GM19452 (cell line): ENCODE results near the gene MINDY4.

Experiments
- ATAC-seq: cut with Tn5 transposase; IDR thresholded peaks from one replicate; pipeline ENCODE4 v1.9.1; 2021; ENCODE audit not compliant: unreplicated experiment

The MINDY4 gene

DNA sequence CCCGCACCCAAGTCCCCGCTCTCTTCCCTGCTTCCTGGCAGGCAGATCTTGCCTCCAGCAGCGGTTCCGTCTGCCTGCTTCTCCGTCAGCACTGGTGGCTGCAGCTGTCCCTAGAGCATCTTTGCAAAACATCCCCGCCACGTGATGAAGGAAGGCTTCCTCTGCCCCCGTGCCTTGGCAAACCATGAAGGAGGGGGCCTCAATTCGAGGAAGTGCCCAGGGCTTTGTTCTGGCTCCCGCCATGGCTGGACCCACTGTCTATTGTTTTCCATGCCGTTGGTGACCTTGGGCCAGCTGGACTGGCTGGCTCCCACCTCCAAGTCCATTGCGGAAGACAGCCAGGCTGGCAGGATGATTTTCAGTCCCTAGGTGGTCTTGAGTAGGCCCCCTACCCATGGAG lies 127.2 kb downstream of the MINDY4 start:
- ATAC-seq: no peak

DNA sequence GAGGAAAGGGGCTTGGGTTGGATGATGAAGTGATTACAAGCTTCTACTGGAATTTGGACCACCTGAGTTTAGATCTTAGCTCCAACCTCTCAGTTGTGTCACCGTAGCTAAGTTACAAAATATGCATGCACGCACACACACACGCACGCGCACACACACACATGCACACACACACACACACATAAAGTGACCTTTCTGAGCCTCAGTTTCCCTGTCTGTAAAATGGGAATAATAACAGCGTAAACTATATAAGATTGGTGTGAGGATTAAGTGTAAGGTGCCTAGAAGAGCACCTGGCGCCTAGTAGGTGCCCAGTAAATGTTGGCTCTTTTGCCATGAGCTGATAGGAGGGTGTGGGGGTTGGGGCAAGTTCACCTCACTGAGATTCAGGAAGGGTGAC lies 127.8 kb downstream of the MINDY4 start:
- ATAC-seq: no peak

- ATAC-seq: no peak
These were observed 128.4 kb downstream of the MINDY4 start for GRCh38 chr7:30899630-30900029.

DNA sequence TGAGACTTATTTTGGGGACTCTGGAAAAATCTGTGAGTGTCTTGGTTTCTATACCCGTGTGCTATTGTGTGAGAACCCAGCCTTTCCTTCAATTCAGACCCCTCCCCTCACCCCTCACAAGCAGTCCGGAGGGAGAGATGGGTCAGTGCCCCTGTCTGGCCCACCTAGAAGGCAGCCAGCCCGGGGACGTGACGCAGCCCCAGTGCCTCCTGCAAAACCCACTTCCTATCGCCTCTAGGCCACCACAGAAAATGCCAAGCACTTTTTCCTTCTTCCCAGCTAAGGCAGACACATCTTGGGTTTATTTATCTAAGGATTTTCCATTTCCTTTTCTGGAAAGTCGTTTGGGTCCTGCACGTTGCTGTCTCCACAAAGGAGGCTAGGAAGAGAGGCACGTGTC lies 128.8 kb downstream of the MINDY4 start:
- no peak for ATAC-seq

- ATAC-seq: no peak
These were observed 129.7 kb downstream of the MINDY4 start for GRCh38 chr7:30900803-30901362.

GRCh38 chr7:30901856-30902255 lies 130.6 kb downstream of the MINDY4 start:
- ATAC-seq: no peak

GRCh38 chr7:30902466-30902865 lies 131.2 kb downstream of the MINDY4 start:
- no peak for ATAC-seq

- no peak for ATAC-seq
These were observed 131.9 kb downstream of the MINDY4 start for GRCh38 chr7:30903146-30903545.

GRCh38 chr7:30904561-30904960 lies 133.3 kb downstream of the MINDY4 start:
- no peak for ATAC-seq

DNA sequence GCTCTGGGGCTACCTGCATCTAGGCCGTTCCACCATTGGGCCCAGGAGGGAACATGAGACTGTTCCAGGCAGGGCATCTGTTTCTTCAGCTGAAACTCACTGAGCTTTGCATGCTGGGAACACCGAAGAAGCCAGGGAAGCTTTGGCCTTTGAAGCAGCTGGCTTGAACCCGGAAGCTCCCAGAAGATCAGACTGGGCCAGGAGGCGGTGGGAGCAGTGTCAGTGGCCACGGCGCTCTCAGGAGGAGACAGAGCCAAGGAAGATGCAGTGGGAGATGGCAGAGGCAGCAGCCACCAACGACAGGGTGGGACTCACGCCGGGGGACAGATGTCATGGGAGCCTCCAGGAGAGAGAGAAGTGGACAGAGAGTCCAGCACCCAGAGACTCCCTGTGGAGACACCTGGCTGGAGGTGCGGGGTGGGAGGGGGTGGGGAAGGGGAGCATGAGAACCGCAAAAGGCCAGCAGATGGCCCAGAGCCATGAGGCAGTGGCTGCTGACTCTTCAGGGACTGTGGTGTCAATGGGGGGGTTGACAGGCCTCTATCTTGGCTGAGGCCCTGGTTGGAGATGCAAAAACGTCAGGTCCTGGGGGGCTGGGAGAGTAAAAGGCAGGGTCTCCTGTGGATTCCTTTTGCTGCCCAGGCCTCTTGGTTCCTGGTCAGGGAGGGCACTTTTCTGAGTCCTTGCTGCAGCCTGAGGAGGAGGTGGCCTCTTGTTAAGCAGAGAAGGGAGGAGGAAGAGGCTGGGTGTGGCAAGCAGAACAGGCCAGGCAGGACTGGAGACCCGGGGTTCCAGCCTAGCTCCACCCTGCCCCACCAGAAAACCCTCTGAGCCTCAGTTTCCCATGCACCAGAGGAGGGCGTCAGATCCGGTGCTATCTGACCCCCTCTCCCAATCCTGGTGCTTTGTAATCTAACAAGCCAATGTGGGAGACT lies 134.1 kb downstream of the MINDY4 start:
- ATAC-seq: no peak

DNA sequence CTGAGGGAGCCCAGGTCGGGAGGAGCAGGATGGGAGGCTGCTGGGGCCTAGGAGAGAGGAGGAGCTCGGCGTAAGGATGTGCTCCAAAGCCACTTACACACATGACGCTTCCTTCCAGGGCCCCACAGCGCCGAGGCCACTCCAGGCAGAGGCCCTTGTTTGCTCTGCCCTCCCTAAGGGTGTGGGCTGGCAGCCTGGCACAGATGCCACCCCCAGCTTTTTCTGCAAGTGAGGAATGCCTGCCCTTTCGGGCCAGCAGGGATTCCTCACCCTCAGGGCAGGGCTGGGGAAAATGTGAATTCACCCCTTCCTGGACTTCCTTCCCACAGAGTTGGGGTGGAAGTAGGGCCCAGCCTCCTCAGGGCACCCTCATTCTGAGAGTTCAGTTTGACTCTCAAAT lies 134.8 kb downstream of the MINDY4 start:
- no peak for ATAC-seq

DNA sequence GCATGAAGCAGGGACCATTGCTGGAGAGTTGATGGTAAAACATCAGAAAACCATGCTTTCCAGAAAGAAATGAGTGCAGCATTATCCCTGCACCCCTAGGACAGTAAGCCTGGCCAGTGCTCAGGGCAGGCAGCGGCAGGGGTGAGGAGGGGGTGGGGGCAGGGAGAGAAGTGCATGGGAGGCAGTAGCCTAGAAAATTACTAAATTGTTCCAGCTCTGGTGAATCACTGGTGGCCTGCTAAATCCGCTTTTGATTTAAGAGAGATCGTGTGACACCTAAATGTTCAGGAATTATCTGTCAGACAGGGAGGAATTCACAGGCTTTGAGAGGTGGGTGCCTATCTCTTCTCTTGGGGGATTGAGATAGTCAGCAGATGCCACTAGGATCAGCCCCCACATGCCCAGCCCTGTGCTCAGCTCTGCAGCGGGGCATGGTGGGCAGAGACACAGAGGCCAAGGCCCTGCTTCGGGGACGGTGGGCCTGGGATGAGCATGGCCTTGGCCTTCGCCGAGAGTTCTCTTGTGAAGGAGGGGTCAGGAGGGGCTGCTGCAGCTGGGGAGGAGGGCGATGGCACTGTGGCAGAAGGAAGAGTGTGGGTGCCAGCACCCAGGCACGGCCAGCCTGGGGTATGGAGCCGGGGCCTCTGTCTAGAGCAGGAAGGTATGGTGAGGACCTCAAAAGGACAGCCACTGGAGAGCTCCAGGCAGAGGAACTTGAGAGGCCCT lies 135.5 kb downstream of the MINDY4 start:
- ATAC-seq: no peak

DNA sequence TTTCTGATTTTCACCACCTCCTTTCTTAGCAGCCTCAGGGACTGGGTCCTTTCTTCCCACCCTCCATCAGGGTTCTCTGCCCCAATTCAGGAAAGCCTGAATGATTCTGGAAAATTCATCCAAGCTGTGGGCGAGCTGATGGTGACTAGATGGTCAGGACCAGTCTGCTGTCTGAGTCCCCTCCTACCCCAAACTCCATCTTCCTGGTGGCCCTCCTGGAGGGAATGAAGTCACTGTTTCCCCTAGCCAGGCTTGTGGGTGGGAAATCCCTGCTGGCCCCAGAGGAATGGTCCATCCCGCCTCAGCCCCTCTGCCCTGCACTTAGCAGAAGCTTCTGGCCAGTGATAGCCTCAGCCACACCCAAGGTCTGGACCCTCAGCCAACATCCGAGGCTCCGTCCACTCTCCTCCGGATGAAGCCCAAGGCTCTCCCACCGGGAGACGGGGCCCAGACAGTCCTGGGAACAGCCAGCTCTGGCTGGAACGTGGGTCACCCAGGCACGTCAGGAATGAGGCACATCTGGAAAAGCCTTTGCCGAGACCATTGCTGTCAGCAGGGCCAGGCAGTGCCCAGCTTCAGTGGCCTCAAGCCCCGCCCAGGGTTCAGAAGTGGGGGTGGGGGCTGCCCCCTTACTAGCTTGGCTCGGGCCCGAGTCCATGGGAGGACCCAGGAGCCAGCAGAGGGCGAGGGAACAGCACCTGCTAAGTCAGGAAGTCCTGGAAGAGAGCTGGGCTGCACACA lies 136.5 kb downstream of the MINDY4 start:
- ATAC-seq: no peak

- no peak for ATAC-seq
These were observed 137.5 kb downstream of the MINDY4 start for GRCh38 chr7:30908681-30909080.

DNA sequence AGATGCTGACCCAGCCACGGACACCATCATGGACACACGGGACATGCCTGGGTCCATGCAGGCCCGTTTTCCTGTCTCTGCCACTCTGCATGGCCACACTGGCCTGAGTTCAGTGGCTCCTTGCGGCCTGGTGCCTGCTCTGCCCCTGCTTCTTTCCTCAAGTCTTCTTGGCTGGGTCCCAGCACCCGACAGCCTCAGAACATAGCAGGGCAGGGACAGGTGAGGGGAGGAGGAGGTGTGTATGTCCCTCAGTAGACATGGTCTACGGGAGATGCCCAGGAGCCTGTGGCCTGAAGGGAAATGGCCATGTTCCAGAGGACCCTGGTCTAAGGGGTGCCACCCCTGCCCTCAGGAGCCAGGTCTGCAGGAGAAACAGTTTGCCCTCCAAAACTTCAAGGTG lies 138.2 kb downstream of the MINDY4 start:
- no peak for ATAC-seq

DNA sequence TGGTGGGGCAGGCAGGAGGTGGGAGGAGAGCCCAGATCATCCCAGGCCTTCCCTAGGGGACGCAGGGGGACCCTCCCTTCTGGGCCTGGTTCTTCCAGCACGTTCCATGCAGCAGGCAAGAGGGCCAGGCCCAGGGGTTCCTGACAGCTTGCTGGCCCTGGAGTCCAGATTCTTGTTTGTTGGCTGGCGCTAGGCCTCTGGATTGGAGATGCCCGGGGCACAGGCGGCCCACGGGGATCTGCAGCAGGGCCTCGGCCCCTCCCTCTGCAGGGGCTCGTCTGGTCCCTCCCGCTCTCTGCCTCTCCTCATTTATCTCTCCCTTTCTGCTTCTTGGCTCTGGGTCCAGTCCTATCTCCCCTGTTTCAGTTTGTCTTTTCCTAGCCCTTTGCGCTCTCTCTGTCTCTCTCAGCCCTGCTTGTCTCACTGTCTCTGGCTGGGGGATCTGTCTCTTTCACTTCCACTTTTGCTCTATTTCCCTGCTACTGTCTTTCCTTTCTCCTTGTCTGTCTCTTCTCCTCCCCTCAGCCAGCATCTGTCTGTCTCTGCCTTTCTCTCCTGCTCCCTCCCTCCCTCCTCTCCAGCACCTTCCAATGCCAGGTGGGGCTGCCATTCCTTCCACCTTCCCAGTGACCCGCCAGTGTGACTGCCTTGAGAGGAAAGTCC lies 139.3 kb downstream of the MINDY4 start:
- ATAC-seq: no peak

- no peak for ATAC-seq
These were observed 139.9 kb downstream of the MINDY4 start for GRCh38 chr7:30911133-30911532.

- no peak for ATAC-seq
These were observed 140.3 kb downstream of the MINDY4 start, which contains the start of gene AQP1 for GRCh38 chr7:30911561-30911969. TSS of gene AQP1 (plus strand) at chr7:30911853. CDS start at chr7:30911910, 57 bp downstream.

- no peak for ATAC-seq
These were observed 141.0 kb downstream of the MINDY4 start for GRCh38 chr7:30912021-30912730.

GRCh38 chr7:30912731-30912985 lies 141.4 kb downstream of the MINDY4 start:
- no peak for ATAC-seq
